CD4-positive, alpha-beta memory T cell (primary cell): ENCODE measurements around the gene SNIP1. TPM values are rescaled to one million over a fixed set of nuclear protein-coding genes. Genes with fewer than 3 reads are reported as not detected.
"Not testable (repeated sequence)": the region's sequence is repeated elsewhere in the genome, so short reads cannot be mapped to it uniquely, and the experiment has no call there.

Experiments
- CTCF ChIA-PET: fragments of 350-600 bp; sonication (Branson Sonifier 250); formaldehyde crosslinking; loops from one replicate; lab custom pipeline; 2021; ENCODE audit warnings: inconsistent platforms; ENCODE audit not compliant: partially characterized antibody; lab: Charles Lee
- POLR2A ChIA-PET: fragments of 350-600 bp; sonication (Branson Sonifier 250); formaldehyde crosslinking; loops from one replicate; lab custom pipeline; 2021; ENCODE audit not compliant: partially characterized antibody; lab: Charles Lee
- DNase-seq, 5 donors: peaks; one replicate each; pipeline versions ENCODE4 v3.0.0 to v3.0.0-alpha.2; 2020 to 2022; ENCODE audit warnings: mixed read lengths in 1 of 5
- H3K27ac ChIP-seq: one replicate; pipeline ENCODE4 v1.7.0; 2013; ENCODE audit warnings: low read depth, low read length
- H3K27me3 ChIP-seq: 2 replicates; pipeline ENCODE4 v1.7.0; 2013; ENCODE audit warnings: mild to moderate bottlenecking, low read length, moderate library complexity; ENCODE audit not compliant: insufficient read depth
- H3K36me3 ChIP-seq: 2 replicates; pipeline ENCODE4 v1.7.0; 2013; ENCODE audit warnings: mild to moderate bottlenecking, low read length, moderate library complexity; ENCODE audit not compliant: insufficient read depth
- H3K4me1 ChIP-seq: 2 replicates; pipeline ENCODE4 v1.7.0; 2013; ENCODE audit warnings: mild to moderate bottlenecking, low read length, moderate library complexity; ENCODE audit not compliant: insufficient read depth
- H3K4me3 ChIP-seq, 2 donors: one replicate each; pipeline ENCODE4 v1.7.0; 2013; ENCODE audit warnings: low read length in 2 of 2, mild to moderate bottlenecking in 1 of 2
- H3K9me3 ChIP-seq, 2 donors: one replicate each; pipeline ENCODE4 v1.7.0; 2013; ENCODE audit warnings: low read length in 2 of 2, control low read depth in 1 of 2; ENCODE audit not compliant: control insufficient read depth in 1 of 2
- H3K27ac Mint-ChIP-seq, 7 donors: one replicate each; pipeline ENCODE4 v1.8.0; 2020 to 2021; ENCODE audit warnings: mixed read lengths in 7 of 7, mild to moderate bottlenecking in 6 of 7, inconsistent platforms in 3 of 7, moderate library complexity in 3 of 7
- H3K27me3 Mint-ChIP-seq, 2 donors: one replicate each; pipeline ENCODE4 v1.8.0; 2020 to 2021; ENCODE audit warnings: mixed read lengths in 2 of 2
- H3K36me3 Mint-ChIP-seq, 2 donors: one replicate each; pipeline ENCODE4 v1.8.0; 2020 to 2021; ENCODE audit warnings: mixed read lengths in 2 of 2, inconsistent platforms in 1 of 2, mild to moderate bottlenecking in 1 of 2
- H3K4me1 Mint-ChIP-seq, 4 donors: one replicate each; pipeline ENCODE4 v1.8.0; 2020 to 2021; ENCODE audit warnings: mixed read lengths in 4 of 4, mild to moderate bottlenecking in 1 of 4
- H3K4me3 Mint-ChIP-seq, 8 donors: one replicate each; pipeline ENCODE4 v1.8.0; 2020 to 2021; ENCODE audit warnings: mixed read lengths in 8 of 8, mild to moderate bottlenecking in 7 of 8, moderate library complexity in 6 of 8, inconsistent platforms in 3 of 8
- H3K9me3 Mint-ChIP-seq, 8 donors: one replicate each; pipeline ENCODE4 v1.8.0; 2020 to 2021; ENCODE audit warnings: mixed read lengths in 8 of 8, mild to moderate bottlenecking in 5 of 8, inconsistent platforms in 3 of 8, moderate library complexity in 1 of 8
- intact Hi-C: fragments of 100-400 bp; cut with micrococcal nuclease; formaldehyde crosslinking; loops from one replicate; pipeline ENCODE4 v1.15.1; 2023
- polyA plus RNA-seq, 2 donors: library from polyadenylated mRNA; unstranded; fragments of 300-500 nt; fragmentation: Illumina TruSeq; gene quantifications; one replicate each; pipeline ENCODE4 v1.2.3, GENCODE V29; 2021
- total RNA-seq, 2 experiments: library from RNA; stranded (reverse); gene quantifications; one replicate each; pipeline ENCODE4 v1.2.3, GENCODE V29; 2021

Gene SNIP1
- total and polyA plus RNA-seq, 4 experiments from 2014 or later: 2.1 to 30.2 (median 18.4) TPM

DNA sequence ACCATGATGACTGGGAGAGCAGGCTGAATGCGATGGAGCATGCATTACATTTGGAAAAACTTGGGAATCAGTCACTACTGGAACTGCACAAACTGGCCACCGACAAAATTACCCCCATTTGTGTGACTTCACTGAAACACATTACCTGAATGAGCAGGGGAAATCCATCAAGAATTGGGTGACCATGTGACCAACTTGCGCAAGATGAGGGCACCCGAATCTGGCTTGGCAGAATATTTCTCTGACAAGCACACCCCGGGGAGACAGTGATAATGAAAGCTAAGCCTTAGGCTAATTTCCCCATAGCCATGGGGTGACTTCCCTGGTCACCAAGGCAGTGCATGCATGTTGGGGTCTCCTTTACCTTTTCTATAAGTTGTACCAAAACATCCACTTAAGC is 9.1 kb downstream of the SNIP1 start:
- H3K4me3 Mint-ChIP-seq: no peak overlapping the region
- H3K36me3 ChIP-seq: peaks cover 33% of the 10 kb centered on the region
- POLR2A ChIA-PET: no interaction called here

GRCh38 chr1:37544530-37544929 is 9.6 kb downstream of the SNIP1 start:
- Mint-ChIP-seq H3K4me3 (no peak overlapping the region), H3K9me3 (peaks cover 0 to 2% (median 0%) of the 10 kb centered on the region in 8 donors), H3K27ac (peak overlapping the region in 1 of 7 donors; percentile 22), H3K4me1 (peaks cover 2 to 14% (median 10%) of the 10 kb centered on the region in 4 donors), H3K36me3 (peaks cover 45 to 63% of the 10 kb centered on the region in 2 donors), H3K27me3 (no peaks in the 10 kb centered on the region)
- ChIA-PET POLR2A (no interaction called here), CTCF (no interaction called here)
- Histone ChIP-seq H3K9me3 (no peaks in the 10 kb centered on the region), H3K27ac (no peak overlapping the region), H3K27me3 (no peaks in the 10 kb centered on the region), H3K36me3 (peaks cover 38% of the 10 kb centered on the region), H3K4me1 (no peaks in the 10 kb centered on the region), H3K4me3 (no peak overlapping the region)
- intact Hi-C loops: no loop called here
- no peak for DNase-seq

More for the DNA sequence above, 9.1 kb downstream of the SNIP1 start:
- CTCF ChIA-PET: no interaction called here
- Mint-ChIP-seq H3K9me3 (peaks cover 0 to 2% (median 0%) of the 10 kb centered on the region in 8 donors), H3K27me3 (no peaks in the 10 kb centered on the region), H3K4me1 (peaks cover 5 to 19% (median 14%) of the 10 kb centered on the region in 4 donors), H3K36me3 (peaks cover 48 to 64% of the 10 kb centered on the region in 2 donors), H3K27ac (peak overlapping the region in 2 of 7 donors; percentile 29 to 34)
- Histone ChIP-seq H3K4me3 (no peak overlapping the region), H3K9me3 (no peaks in the 10 kb centered on the region), H3K27ac (no peak overlapping the region), H3K4me1 (no peaks in the 10 kb centered on the region), H3K27me3 (no peaks in the 10 kb centered on the region)
- intact Hi-C loops: no loop called here
- DNase-seq: no peak

- H3K9me3 ChIP-seq: no peaks in the 10 kb centered on the region
- H3K9me3 Mint-ChIP-seq: no peaks in the 10 kb centered on the region
- no peaks in the 10 kb centered on the region for H3K27me3 Mint-ChIP-seq
- no peak overlapping the region for H3K4me3 ChIP-seq
- DNase-seq: no peak
- H3K27ac ChIP-seq: no peak overlapping the region
- H3K4me1 ChIP-seq: no peaks in the 10 kb centered on the region
- ChIA-PET CTCF (no interaction called here), POLR2A (no interaction called here)
- peaks cover 2 to 18% (median 10%) of the 10 kb centered on the region in 4 donors for H3K4me1 Mint-ChIP-seq
- peaks cover 50% of the 10 kb centered on the region for H3K36me3 ChIP-seq
- intact Hi-C loops: no loop called here
- peaks cover 56 to 75% of the 10 kb centered on the region in 2 donors for H3K36me3 Mint-ChIP-seq
- no peaks in the 10 kb centered on the region for H3K27me3 ChIP-seq
- no peak overlapping the region for H3K27ac Mint-ChIP-seq
- H3K4me3 Mint-ChIP-seq: peak overlapping the region in 1 of 8 donors; percentile 35
Observed at GRCh38 chr1:37540036-37540785, 13.9 kb downstream of the SNIP1 start.

- H3K27me3 ChIP-seq, intact Hi-C loops, H3K4me1 ChIP-seq, H3K27ac ChIP-seq, CTCF ChIA-PET, POLR2A ChIA-PET, H3K4me3 Mint-ChIP-seq, H3K9me3 Mint-ChIP-seq, H3K9me3 ChIP-seq, DNase-seq, H3K4me3 ChIP-seq, H3K27me3 Mint-ChIP-seq: not testable (repeated sequence)
- Mint-ChIP-seq H3K27ac (peak overlapping the region in 2 of 7 donors; percentile 25 to 41), H3K4me1 (peaks cover 3 to 23% (median 10%) of the 10 kb centered on the region in 4 donors), H3K36me3 (peaks cover 49 to 72% of the 10 kb centered on the region in 2 donors)
- H3K36me3 ChIP-seq: peaks cover 40% of the 10 kb centered on the region
Observed at GRCh38 chr1:37539154-37539553, 14.9 kb downstream of the SNIP1 start.

DNA sequence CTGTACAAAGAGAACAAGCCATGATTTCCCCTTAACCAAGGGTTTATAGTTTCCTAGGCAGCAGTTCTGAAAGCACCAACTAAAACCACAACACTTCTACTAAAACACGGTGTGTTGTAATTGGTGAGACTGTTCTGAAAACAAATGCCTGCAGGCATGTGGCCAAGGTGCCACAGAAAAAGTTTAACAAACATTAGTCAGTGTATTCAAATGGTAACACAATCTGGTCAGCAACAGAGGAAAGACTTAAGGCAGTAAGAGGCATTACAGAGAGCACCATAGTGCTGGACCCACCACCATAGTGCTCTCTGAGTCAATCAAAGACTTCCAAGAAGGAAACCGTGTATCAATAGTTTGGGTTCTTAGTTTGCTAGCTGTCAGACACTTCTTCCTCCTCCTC is 16.7 kb downstream of the SNIP1 start:
- peak overlapping the region in 3 of 7 donors; percentile 23 to 43 (median 34) for H3K27ac Mint-ChIP-seq
- H3K9me3 Mint-ChIP-seq: no peaks in the 10 kb centered on the region
- peaks cover 40 to 66% of the 10 kb centered on the region in 2 donors for H3K36me3 Mint-ChIP-seq
- Histone ChIP-seq H3K27me3 (no peaks in the 10 kb centered on the region), H3K4me1 (no peaks in the 10 kb centered on the region), H3K27ac (no peak overlapping the region), H3K9me3 (no peaks in the 10 kb centered on the region), H3K36me3 (peaks cover 40% of the 10 kb centered on the region), H3K4me3 (no peak overlapping the region)
- no peak overlapping the region for H3K4me3 Mint-ChIP-seq
- intact Hi-C loops: no loop called here
- no peak for DNase-seq
- CTCF ChIA-PET: no interaction called here
- H3K27me3 Mint-ChIP-seq: no peaks in the 10 kb centered on the region
- POLR2A ChIA-PET: no interaction called here
- H3K4me1 Mint-ChIP-seq: peaks cover 3 to 23% (median 10%) of the 10 kb centered on the region in 4 donors

DNA sequence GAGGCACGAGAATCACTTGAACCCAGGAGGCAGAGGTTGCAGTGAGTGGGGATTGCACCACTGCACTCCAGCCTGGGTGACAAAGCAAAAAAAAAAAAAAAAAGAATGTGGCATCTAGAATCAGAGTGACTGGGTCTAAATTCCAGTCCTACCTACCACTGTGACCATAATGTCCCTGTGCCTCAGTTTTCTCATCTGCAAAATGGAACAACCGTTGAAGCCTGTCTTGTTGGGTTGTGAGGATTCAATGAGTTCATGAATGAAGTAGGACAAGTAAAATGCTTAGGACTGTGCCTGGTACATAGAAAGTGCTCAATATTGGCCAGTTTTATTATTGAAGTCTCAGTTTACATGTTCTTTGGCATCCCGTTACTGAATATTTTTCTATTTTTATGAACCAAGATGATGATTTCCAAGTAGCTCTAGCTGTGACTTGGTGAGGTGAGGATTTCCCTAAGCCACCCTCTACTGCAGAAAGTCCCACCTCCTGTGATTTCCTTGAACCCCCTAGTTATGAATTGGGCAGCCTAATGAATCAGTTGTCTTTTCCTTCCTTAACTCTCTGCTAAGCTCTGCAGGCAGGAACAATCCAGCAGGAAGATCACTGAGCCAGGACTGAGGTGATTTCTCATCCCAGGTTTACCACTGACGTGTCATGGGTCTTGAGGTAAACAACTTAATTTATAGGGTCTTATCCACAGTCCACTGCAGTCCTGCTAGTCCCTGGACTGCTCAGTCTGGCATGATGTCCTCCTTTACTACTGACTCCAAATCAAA is 20.6 kb downstream of the SNIP1 start:
- no peak overlapping the region for H3K4me3 ChIP-seq

More for the DNA sequence above, 20.6 kb downstream of the SNIP1 start:
- H3K36me3 Mint-ChIP-seq: peaks cover 22 to 37% of the 10 kb centered on the region in 2 donors
- ChIA-PET POLR2A (no interaction called here), CTCF (interaction anchor here (1.6 kb wide), 1 partner anchor 9 kb away, joined by 4 read pairs; no protein-coding TSS in a partner anchor)
- Histone ChIP-seq H3K9me3 (no peaks in the 10 kb centered on the region), H3K36me3 (peaks cover 21% of the 10 kb centered on the region), H3K27me3 (no peaks in the 10 kb centered on the region), H3K27ac (no peak overlapping the region), H3K4me1 (no peaks in the 10 kb centered on the region)
- intact Hi-C loops: no loop called here
- no peak for DNase-seq
- H3K4me1 Mint-ChIP-seq: peaks cover 3 to 19% (median 10%) of the 10 kb centered on the region in 4 donors
- H3K27ac Mint-ChIP-seq: peak overlapping the region in 4 of 7 donors; percentile 1 to 79 (median 18)
- no peak overlapping the region for H3K4me3 Mint-ChIP-seq
- no peaks in the 10 kb centered on the region for H3K27me3 Mint-ChIP-seq
- no peaks in the 10 kb centered on the region for H3K9me3 Mint-ChIP-seq
